GM19452 (cell line): ENCODE data around the gene TRIM27.
"Not testable (repeated sequence)": the region's sequence is repeated elsewhere in the genome, so short reads cannot be mapped to it uniquely, and the experiment has no call there.

Experiments
- ATAC-seq: cut with Tn5 transposase; IDR thresholded peaks from one replicate; pipeline ENCODE4 v1.9.1; 2021; ENCODE audit not compliant: unreplicated experiment

The TRIM27 gene

DNA sequence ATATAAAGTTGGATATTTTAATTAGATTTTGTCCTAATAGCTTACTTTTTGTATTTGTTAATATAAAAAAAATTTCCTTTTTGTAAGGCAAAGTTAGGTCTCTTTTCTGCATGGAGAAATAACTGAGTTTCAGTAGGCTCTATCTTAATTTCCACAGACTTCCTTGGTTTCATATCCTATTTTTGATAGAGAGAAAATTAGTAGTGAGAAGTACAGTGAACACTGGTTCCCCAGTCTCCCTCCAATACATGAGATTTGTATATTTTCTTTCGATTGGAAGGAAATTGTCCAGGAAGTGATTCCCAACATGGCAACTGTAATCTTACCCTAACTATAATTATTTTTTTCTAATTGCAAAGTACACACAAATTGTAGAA is 26.4 kb downstream of the TRIM27 start:
- ATAC-seq: no peak

DNA sequence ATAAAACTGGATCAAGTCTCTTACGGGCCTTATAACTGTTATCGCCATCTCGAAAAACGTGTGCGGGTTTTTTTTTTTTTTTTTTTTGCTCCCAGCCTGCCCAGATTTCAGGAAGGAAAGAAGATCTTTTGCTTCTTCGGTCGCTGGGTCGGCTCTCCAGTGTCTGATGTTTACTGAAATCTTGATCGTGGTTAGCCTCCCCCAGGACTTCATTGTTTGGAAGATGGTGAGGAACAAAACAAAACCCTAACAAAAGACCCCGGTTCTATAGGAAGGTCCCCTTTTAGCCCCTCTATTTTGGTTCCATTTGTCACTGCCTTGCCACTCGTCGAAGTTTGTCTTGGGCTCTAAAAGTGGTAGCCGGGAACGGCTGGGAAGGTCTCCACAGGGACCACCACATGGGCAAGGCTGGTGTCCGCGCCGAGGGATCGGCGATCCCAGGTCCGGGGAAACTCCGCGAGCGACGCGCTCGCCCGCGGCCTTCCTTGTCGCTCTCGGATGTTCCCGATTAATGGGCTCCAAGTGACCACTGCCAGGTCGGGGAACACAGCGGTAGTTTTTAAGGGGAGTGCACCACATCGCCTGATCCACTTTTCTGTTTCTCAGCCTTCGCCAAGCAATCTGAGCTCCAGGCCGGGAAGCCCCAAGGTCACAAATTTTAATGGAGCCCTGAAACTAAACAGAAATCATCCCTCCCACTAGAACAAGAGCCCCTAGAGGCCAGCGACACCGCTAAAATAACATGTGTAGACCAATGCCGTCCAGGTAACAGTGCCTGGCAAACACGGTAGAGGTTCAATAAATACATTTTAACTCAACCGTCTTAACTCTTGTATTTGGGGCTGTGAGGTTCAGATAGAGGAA is 27.0 kb downstream of the TRIM27 start:
- peak; percentile 8 for ATAC-seq

DNA sequence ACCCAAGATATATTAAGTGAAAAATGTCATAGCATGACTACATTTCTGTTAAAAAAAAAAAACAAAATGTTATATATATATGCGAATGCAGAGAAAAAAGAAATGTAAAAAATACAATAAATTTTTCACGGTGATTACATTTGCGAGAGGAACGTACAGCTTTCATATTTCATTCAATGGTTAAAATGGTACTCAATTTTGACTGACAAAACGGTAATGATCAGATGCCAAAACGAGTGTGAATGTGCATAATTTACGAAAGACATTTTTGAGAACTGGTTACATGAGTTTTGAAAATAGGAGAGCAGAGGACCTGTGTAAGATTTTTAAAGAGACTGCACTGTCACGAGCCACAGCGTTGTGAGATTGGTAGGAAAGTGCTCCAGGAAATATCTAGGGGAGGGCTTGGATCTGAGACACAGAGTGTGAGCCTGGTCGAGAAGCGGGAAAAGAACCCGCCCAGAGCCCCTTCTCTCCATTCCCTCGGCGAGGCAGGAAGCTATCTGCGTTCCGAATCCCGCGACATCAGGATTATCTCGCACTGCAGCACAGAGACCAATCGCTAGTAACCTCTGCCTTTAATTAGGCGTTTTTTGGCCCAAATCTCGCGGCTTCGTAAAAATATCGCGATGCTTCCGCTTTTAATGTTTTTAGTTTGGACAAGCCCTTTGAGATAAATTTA is 28.5 kb downstream of the TRIM27 start:
- peak; percentile 65 for ATAC-seq

DNA sequence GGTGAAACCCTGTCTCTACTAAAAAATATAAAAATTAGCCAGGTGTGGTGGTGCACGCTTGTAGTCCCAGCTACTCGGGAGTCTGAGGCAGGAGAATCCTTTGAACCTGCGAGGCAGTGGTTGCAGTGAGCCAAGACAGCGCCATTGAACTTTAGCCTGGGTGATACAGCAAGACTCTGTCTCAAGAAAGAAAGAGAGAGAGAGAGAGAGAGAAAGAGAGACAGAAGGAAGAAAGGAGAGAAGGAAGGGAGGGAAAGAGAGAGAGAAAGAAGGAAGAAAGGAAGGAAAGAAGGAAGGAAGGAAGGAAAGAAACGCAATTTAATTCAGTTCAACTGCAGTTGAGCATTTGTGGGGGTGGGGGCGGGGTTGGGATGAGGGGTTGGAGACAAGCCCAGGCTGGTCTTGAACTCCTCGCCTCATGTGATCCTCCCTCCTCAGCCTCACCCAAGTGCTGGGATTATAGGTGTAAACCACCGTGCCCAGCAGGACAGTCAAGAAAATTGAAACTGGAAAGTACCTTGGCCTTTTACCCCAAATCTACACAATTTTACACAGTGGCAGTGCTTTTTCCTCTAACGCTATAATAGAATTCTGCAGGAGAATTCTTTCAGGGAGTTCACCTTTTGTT is 30.5 kb downstream of the TRIM27 start:
- no peak for ATAC-seq

DNA sequence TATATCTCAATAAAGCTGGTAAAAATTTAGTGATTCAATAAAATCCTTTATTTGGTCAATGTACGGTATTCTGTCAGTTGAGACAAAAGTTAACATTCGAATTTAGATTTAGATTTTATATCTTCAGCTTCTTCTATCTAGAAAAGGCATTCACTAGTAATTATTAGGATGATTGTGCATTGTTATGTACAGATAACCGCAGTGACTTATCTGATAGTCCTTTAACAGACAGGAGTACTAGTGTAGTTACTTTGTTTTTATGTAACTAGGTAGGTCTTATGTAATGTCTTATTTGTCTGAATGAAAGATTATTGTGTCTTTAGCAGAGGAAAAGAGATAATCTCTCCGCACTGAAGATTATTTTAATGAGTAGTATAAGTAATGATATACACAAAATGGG is 31.3 kb downstream of the TRIM27 start:
- no peak for ATAC-seq

DNA sequence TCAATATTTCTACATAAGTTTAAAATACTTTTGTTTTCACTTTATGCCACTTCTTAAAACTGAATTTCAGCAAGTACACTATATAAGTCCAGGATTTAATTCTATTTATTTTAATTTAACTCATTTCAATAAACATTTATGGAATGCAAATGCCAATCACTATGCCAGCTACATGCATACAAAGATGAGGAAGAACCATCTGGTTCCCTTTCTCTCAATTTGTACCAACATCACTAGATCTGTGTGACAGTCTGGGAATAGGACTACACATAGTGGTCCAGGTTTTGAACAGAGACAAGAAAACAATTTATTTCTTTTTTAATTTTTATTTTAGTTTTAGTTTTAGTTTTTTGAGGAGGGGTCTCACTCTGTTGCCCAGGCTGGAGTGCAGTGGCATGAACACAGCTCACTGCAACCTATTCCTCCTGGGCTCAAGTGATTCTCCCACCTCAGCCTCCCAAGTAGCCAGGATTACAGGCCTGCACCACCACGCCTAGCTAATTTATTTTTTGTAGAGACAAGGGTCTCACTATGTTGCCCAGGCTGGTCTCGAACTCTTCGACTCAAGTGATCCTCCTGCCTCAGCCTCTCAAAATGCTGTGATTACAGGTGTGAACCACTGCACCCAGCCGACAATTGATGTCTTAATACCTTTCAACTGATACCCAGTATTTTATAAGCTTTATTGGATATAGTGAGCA is 35.8 kb downstream of the TRIM27 start:
- ATAC-seq: no peak

DNA sequence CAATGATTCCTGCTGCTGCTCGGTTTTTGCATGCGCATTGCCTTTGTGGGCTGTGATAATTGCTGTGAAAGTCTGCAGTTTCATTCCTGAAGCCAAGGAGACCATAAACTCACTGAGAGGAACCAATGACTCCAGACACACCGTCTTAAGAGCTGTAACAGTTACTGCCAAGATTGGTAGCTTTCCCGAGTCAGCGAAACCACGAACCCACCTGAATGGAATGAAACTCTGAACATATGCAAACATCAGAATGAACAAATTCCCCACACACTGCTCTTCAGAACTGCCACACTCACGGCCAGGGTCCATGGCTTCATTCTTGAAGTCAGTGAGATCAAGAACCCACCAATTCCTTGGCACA is 37.7 kb downstream of the TRIM27 start:
- no peak for ATAC-seq

DNA sequence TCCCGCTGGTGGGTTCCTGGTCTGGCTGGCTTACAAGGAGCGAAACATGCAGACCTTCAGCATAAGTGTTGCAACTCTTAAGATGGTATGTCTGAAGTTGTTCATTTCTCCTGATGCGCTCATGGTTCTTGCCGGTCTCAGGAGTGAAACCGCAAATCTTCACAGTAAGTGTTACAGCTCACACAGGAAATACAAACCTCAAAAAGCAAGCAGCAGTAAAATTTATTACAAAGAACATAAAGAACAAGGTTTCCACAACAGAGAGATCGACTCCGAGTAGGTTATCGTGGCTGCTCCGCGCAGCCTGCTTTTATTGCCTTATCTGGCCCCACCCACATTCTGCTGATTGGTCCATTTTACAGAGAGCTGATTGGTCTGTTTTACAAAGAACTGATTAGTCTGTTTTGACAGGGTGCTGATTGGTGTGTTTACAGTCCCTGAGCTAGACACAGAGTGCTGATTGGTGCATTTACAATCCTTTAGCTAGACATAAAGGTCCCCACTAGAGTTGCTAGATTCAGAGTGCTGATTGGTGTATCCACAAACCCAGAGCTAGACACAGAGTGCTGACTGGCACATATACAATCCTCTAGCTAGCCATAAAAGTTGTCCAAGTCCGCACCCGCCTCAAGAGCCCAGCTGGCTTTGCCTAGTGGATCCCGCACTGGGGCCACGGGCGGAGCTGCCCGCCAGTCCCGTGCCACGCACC is 39.2 kb downstream of the TRIM27 start:
- no peak for ATAC-seq

DNA sequence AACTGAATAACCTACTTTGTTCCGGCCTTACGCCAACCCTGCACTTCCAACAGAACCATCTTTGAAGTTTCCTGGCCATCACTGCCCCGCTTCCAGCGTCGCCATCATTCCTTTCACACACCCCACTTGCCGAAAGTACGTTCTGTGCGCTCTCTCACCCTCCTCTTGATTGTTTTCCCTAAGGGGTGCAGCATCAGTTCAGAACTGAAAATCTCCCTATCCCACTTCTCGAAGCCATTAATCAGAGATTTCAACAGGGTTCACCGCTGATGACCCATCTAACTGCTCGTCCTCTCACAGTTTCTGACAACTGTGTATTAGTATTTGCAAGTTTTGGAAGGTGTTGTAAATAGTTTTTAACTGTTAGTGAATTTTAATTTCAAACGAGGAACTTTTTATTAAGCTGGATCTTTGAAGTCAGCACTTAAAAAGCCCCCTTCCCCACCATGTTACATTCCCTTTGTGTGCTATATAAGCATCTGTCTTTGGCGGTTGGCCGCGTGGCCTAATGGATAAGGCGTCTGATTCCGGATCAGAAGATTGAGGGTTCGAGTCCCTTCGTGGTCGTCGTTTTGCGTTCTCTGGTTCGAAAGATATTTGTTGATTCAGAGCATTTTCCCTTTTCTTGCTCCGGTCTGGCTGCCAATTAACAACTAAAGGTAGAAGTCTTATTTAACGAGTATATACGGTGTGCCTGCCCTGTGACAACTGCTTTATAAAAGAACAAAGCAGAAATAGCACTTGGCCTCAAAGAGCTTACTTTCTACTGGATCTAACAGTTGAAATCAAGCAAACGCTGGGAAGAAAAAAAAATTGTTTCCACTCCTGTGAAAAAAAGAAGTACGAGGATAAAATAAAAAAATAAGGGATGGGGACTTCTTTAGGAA is 42.6 kb downstream of the TRIM27 start:
- ATAC-seq: no peak

DNA sequence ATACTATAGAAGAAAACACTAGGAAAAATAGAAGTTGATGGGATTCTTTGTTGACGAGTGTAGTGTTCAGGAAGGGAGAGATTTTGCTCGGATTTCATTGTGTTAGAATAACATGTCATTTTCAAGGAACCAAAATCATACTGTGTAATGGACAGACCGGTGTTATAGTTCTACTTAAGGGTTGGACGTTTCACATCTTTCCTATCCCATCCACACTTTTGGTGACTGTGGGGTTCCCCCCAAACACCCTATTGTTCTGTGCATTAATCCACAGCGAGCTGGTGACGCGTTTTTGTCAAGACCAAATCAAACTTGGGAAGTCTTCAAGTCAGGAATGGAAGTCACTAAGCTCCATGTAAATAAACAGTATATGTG is 43.3 kb downstream of the TRIM27 start:
- ATAC-seq: no peak

DNA sequence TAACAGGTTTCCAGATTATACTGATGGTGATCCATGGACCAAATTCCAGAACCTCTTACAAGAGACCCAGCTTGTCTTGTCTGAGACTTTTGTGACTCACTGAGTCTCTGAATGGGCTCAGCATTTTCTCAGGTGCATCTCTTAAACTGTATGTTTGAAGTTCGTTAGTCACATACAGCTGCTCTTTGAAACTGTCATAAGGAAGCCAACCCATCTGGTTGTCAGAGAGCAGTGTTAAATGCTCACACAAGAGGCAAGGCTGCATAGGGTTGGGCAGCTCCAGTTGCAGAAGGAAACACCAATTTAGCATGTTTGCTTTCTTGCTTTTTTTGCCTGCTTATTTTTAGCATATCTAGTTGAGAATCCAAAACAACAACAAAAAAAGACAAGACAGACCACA is 47.1 kb downstream of the TRIM27 start:
- no peak for ATAC-seq

DNA sequence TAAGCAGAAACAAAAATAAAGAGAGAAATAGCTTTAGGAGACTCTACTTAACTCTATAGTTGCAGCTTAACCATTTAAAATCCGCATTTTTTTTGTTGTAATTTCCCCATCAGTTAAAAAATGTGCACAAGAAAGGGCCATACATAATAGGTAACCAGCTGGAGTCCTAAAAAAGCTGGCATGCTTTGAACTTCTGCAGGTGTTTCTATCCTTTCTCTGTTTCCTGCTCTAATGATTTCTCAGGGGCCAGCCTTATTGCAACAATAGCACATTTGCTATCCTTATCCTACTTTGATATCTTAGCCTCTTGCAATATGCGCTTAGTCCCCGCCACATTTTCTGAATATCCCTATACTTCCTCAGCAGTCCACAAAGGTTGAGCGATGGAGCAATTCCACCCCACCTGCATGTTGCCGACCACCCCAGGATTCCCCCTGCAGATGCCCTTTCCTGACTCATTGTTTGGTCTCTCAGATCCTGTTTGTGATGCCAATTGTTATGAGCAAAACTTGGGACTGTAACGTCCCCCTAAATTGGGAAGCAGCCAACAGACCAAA is 48.5 kb downstream of the TRIM27 start:
- no peak for ATAC-seq

DNA sequence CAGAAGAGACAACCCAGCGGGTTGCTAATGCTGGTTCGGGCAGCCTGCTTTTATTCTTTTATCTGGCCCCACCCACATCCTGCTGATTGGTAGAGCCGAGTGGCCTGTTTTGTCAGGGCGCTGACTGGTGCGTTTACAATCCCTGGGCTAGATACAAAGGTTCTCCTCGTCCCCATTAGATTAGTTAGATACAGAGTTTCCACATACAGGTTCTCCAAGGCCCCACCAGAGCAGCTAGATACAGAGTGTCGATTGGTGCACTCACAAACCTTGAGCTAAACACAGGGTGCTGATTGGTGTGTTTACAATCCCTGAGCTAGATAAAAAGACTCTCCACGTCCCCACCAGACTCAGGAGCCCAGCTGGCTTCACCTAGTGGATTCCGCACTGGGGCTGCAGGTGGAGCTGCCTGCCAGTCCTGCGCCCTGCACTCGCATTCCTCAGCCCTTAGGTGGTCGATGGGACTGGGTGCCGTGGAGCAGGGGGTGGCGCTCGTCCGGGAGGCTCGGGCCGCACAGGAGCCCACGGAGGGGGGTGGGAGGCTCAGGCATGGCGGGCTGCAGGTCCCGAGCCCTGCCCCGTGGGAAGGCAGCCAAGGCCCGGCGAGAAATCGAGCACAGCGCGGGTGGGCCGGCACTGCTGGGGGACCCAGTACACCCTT is 51.5 kb downstream of the TRIM27 start:
- not testable (repeated sequence) for ATAC-seq

DNA sequence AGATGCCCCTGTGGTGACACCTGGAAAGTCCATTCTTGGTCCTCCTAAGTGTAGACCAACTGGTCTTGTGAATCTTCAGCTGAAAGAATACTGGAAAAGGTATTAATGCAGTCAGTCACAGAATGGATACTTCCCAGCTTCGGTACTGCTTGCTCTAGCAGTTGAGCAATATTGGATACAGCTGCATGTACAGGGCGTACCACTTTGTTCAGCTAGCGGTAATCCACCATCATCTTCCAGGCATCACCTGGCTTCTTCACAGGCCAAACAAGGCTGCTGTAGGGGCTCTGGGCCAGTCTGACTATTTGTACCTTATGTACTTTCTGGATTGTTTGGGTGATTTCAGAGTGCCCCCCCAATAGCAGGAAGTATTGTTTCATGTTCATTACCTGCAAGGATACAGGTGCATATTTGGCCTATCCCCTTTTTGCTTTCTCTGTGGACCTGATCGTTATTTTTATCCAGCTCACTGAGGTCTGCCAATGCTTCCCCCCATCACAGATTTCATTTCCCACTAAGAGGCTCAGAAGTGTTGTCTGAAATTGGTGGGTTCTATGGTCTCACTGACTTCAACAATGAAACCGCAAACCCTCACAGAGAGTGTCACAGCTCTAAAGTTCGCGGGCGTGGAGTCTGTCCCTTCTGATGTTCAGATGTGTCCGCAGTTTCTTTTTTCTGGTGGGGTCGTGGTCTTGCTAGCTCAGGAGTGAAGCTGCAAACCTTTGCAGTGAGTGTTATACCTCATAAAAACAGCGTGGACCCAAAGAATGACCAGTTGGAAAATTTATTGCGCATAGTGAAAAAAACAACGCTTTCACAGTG is 52.2 kb downstream of the TRIM27 start:
- no peak for ATAC-seq

DNA sequence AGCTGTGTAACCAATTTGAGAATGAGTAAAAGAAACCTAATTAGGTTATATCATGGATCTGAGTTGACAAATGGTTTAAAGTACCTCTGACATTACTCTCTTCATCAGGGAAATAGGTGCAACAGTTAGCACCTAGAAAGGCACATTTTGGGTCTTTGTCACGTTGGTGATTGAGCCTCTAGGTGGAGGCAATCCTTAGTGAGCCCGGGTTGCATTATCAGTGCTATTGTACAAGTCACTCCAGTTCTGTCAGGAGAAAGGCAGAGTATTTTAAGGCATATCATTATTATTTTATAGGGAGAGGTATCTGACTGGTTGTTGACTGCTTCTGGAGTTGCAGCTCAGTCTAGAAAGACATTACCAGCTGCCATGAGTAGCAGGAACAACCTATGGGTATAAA is 54.9 kb downstream of the TRIM27 start:
- ATAC-seq: no peak

DNA sequence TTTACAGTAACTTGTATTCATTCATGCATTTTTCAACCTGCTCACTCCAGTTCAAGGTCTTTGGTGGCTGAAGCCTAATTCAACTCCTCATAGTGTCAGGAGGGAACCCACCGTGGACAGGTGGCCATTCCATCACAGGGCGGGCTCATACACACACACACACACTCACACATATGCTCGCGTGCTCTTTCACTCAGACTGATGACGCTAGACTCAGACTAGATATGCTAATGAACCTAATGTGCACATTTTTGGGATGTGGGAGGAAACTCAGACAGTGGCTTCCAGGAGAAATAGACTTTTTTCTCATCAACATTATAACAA is 56.7 kb downstream of the TRIM27 start:
- ATAC-seq: no peak

DNA sequence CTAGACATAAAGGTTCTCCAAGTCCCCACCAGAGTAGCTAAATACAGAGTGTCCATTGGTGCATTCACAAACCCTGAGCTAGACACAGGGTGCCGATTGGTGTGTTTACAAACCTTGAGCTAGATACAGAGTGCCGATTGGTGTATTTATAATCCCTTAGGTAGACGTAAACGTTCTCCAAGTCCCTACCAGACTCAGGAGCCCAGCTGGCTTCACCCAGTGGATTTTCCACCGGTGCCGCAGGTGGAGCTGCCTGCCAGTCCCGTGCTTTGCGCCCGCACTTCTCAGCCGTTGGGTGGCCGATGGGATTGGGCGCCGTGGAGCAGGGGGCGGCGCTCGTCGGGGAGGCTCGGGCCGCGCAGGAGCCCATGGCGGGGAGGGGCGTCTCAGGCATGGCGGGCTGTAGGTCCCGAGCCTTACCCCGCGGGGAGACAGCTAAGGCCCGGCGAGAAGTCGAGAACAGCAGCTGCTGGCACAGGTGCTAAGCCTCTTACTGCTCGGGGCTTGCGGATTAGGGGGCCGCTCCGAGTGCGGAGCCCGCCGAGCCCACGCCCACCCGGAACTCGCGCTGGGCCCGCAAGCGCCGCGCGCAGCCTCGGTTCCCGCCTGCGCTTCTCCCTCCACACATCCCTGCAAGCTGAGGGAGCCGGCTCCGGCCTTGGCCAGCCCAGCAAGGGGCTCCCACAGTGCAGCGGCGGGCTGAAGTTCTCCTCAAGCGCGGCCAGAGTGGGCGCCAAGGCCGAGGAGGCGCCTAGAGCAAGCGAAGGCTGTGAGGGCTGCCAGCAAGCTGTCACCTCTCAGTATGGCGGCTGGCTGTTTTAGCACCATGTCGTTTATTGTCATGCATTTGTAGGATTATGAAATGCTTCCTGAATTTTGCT is 57.3 kb downstream of the TRIM27 start:
- ATAC-seq: not testable (repeated sequence)
